Activated naive CD8-positive, alpha-beta T cell treated with anti-CD3 and anti-CD28 coated beads for 36 hours (primary cell): Measurements from ENCODE around the gene TAT. TPM values are rescaled to one million over a fixed set of nuclear protein-coding genes. Genes with fewer than 3 reads are reported as not detected.
A peak's percentile ranks its signal among the peaks of the same experiment; 100 is the strongest.
"Not testable (repeated sequence)": the region's sequence is repeated elsewhere in the genome, so short reads cannot be mapped to it uniquely, and the experiment has no call there.

Source experiments
- DNase-seq: peaks from one replicate; pipeline ENCODE4 v3.0.0; 2021
- H3K27ac Mint-ChIP-seq: one replicate; pipeline ENCODE4 v1.8.0; 2022; ENCODE audit warnings: mild to moderate bottlenecking, moderate library complexity, mixed read lengths
- H3K27me3 Mint-ChIP-seq: one replicate; pipeline ENCODE4 v1.8.0; 2022; ENCODE audit warnings: mild to moderate bottlenecking, mixed read lengths
- H3K36me3 Mint-ChIP-seq: one replicate; pipeline ENCODE4 v1.8.0; 2021; ENCODE audit warnings: mild to moderate bottlenecking, mixed read lengths
- H3K4me1 Mint-ChIP-seq: one replicate; pipeline ENCODE4 v1.8.0; 2021; ENCODE audit warnings: mixed read lengths
- H3K4me3 Mint-ChIP-seq: one replicate; pipeline ENCODE4 v1.8.0; 2022; ENCODE audit warnings: mild to moderate bottlenecking, moderate library complexity, mixed read lengths
- H3K9me3 Mint-ChIP-seq: one replicate; pipeline ENCODE4 v1.8.0; 2022; ENCODE audit warnings: mixed read lengths
- total RNA-seq, 2 experiments: library from RNA; stranded (reverse); gene quantifications; one replicate each; pipeline ENCODE4 v1.2.3, GENCODE V29; 2021

Gene TAT
- not detected for total RNA-seq

DNA sequence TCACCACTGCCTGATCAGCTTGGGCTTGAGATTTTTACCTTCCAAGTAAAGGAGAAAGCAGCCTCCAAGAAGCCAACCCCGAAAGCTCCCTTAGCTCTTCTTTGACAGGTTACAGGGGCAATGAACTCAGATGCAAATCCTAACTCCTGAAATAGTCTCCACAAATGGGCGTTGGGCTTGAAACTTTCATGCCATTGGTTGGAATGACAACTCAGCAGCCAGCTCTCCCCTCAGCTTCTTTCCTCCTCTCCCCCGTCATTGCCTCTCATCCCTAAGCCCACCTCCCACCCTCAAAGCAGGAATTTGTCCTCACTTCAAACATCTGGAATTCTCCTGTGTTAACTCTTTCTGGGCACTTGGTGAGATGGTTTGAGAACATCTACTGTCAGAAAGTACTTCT is at the start of gene TAT:
TAT (minus strand) TSS at position 122 of the 400 bp plus-strand sequence. CDS start 677 bp downstream, outside the sequence.
- Mint-ChIP-seq H3K4me1 (no peaks in the 10 kb centered on the region), H3K27me3 (peaks cover 17% of the 10 kb centered on the region), H3K4me3 (no peak within 1 kb of the TSS), H3K9me3 (no peaks in the 10 kb centered on the region), H3K36me3 (no peaks in the 10 kb centered on the region), H3K27ac (no peak within 1 kb of the TSS)
- no peak for DNase-seq

- H3K27ac Mint-ChIP-seq: no peak within 1 kb of the TSS
- H3K27me3 Mint-ChIP-seq: peaks cover 19% of the 10 kb centered on the region
- H3K9me3 Mint-ChIP-seq: no peaks in the 10 kb centered on the region
Measured at GRCh38 chr16:71626018-71626857, 49.3 kb upstream of the TAT start, which contains the start of gene MARVELD3. Gene MARVELD3, plus strand, starts transcription at chr16:71626184. Its CDS starts 46 bp downstream, at chr16:71626230.

GRCh38 chr16:71625113-71625850 is 48.4 kb upstream of the TAT start:
- DNase-seq: no peak
- no peaks in the 10 kb centered on the region for H3K9me3 Mint-ChIP-seq
- H3K27ac Mint-ChIP-seq: no peak overlapping the region
- no peaks in the 10 kb centered on the region for H3K36me3 Mint-ChIP-seq
- H3K4me1 Mint-ChIP-seq: peaks cover 7% of the 10 kb centered on the region
- peaks cover 26% of the 10 kb centered on the region for H3K27me3 Mint-ChIP-seq
- no peak overlapping the region for H3K4me3 Mint-ChIP-seq

More at GRCh38 chr16:71626018-71626857, 49.3 kb upstream of the TAT start, which contains the start of gene MARVELD3:
- Mint-ChIP-seq H3K4me1 (peaks cover 7% of the 10 kb centered on the region), H3K4me3 (no peak within 1 kb of the TSS), H3K36me3 (no peaks in the 10 kb centered on the region)
- DNase-seq: peak; percentile 30

GRCh38 chr16:71623597-71623996 is 46.7 kb upstream of the TAT start:
- Mint-ChIP-seq H3K27ac (no peak overlapping the region), H3K27me3 (peaks cover 27% of the 10 kb centered on the region), H3K9me3 (no peaks in the 10 kb centered on the region), H3K4me3 (no peak overlapping the region), H3K36me3 (no peaks in the 10 kb centered on the region), H3K4me1 (peaks cover 7% of the 10 kb centered on the region)
- no peak for DNase-seq

DNA sequence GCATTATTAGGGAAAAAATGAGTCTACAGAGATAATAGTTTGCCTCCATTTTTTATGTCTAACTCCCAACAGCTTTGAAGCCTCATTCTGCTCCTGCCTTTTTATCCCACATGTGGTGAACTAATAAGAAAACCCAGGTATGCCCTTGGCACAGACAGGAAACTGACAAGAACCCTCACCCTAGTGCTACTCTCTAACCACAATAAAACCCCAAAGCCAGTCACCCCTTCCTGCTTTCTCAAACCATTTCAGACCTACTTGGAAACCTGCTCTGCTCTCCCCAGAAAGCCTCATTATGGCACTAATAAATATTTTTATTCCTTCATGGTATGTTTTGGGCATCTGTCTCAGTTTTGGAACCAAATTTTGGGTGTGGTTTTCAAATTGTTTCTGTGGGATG is 45.2 kb upstream of the TAT start:
- H3K4me3 Mint-ChIP-seq: no peak overlapping the region
- no peak overlapping the region for H3K27ac Mint-ChIP-seq

DNA sequence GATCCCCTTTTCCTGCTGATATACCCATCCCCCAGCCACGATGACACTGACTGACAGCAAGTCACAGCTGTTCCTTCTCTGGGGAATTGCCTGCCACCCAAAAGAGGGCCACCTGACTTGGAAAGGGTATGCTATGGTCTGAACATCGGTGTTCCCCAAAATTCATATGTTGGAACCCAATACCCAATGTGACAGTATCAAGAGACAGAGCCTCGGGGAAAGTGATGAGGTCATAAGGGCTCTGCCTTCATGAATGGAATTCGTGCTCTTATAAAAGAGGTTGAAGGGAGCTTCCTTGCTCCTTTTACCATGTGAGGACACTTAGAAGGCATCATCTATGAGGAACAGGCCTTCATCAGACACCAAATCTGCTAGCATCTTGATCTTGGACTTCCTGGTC is 41.5 kb upstream of the TAT start:
- H3K27ac Mint-ChIP-seq: no peak overlapping the region
- peaks cover 7% of the 10 kb centered on the region for H3K4me1 Mint-ChIP-seq
- no peak overlapping the region for H3K4me3 Mint-ChIP-seq
- DNase-seq: no peak
- no peaks in the 10 kb centered on the region for H3K9me3 Mint-ChIP-seq
- peaks cover 28% of the 10 kb centered on the region for H3K27me3 Mint-ChIP-seq
- H3K36me3 Mint-ChIP-seq: no peaks in the 10 kb centered on the region

More for the DNA sequence above, 45.2 kb upstream of the TAT start:
- Mint-ChIP-seq H3K4me1 (peaks cover 7% of the 10 kb centered on the region), H3K36me3 (no peaks in the 10 kb centered on the region), H3K9me3 (no peaks in the 10 kb centered on the region), H3K27me3 (peaks cover 17% of the 10 kb centered on the region)
- no peak for DNase-seq

- DNase-seq, H3K27ac Mint-ChIP-seq, H3K4me1 Mint-ChIP-seq, H3K4me3 Mint-ChIP-seq, H3K9me3 Mint-ChIP-seq, H3K36me3 Mint-ChIP-seq: not testable (repeated sequence)
- H3K27me3 Mint-ChIP-seq: peaks cover 45% of the 10 kb centered on the region
Measured at GRCh38 chr16:71614956-71615355, 38.1 kb upstream of the TAT start.

- H3K36me3 Mint-ChIP-seq: no peaks in the 10 kb centered on the region
- no peaks in the 10 kb centered on the region for H3K9me3 Mint-ChIP-seq
- H3K4me1 Mint-ChIP-seq: peaks cover 12% of the 10 kb centered on the region
- peaks cover 43% of the 10 kb centered on the region for H3K27me3 Mint-ChIP-seq
- H3K4me3 Mint-ChIP-seq: no peak overlapping the region
- peak; percentile 82 for DNase-seq
- H3K27ac Mint-ChIP-seq: no peak overlapping the region
Measured at GRCh38 chr16:71610936-71611871, 34.3 kb upstream of the TAT start.

GRCh38 chr16:71610447-71610846 is 33.6 kb upstream of the TAT start:
- H3K36me3 Mint-ChIP-seq: no peaks in the 10 kb centered on the region
- H3K27me3 Mint-ChIP-seq: peaks cover 36% of the 10 kb centered on the region
- no peak overlapping the region for H3K27ac Mint-ChIP-seq
- H3K4me3 Mint-ChIP-seq: no peak overlapping the region
- peaks cover 12% of the 10 kb centered on the region for H3K4me1 Mint-ChIP-seq
- H3K9me3 Mint-ChIP-seq: no peaks in the 10 kb centered on the region
- DNase-seq: no peak

DNA sequence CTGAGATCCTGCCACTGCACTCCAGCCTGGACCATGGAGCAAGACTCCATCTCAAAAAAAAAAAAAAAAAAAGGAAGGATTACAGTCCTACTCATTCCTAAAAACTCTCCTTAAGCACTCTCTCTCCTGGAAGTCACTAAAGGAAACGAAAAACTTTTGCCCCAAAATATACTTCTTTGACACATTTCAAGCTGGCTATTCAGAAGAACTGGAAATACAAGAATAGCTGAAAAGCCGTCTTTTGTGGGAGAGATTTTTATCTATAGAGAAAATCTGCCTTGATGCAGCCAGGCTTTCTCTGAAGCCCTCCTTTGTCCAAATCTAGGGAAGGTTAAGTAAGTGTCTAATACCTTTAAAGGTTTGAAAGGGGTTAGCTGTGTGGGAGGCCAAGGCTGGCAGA is 32.2 kb upstream of the TAT start:
- no peak overlapping the region for H3K4me3 Mint-ChIP-seq
- H3K27ac Mint-ChIP-seq: no peak overlapping the region

GRCh38 chr16:71600822-71601221 is 23.9 kb upstream of the TAT start:
- H3K9me3 Mint-ChIP-seq: no peaks in the 10 kb centered on the region
- no peak overlapping the region for H3K4me3 Mint-ChIP-seq
- H3K27ac Mint-ChIP-seq: no peak overlapping the region
- peaks cover 5% of the 10 kb centered on the region for H3K27me3 Mint-ChIP-seq
- no peaks in the 10 kb centered on the region for H3K36me3 Mint-ChIP-seq
- H3K4me1 Mint-ChIP-seq: no peaks in the 10 kb centered on the region
- DNase-seq: no peak

More for the DNA sequence above, 32.2 kb upstream of the TAT start:
- Mint-ChIP-seq H3K9me3 (no peaks in the 10 kb centered on the region), H3K36me3 (no peaks in the 10 kb centered on the region), H3K27me3 (peaks cover 26% of the 10 kb centered on the region), H3K4me1 (peaks cover 12% of the 10 kb centered on the region)
- DNase-seq: no peak

DNA sequence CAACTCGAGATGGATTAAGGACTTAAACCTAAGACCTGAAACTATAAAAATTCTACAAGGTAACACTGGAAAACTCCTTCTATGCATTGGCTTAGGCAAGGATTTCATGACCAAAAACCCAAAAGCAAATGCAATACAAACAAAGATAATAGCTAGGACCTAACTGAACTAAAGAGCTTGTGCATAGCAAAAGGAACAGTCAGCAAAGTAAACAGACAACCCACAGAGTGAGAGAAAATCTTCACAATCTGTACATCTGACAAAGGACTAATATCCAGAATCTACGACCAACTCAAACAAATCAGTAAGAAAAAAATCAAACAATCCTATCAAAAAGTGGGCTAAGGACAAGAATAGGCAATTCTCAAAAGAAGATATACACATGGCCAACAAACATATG is 21.5 kb upstream of the TAT start:
- peaks cover 13% of the 10 kb centered on the region for H3K27me3 Mint-ChIP-seq
- not testable (repeated sequence) for H3K4me3 Mint-ChIP-seq, H3K4me1 Mint-ChIP-seq, H3K9me3 Mint-ChIP-seq, DNase-seq, H3K36me3 Mint-ChIP-seq, H3K27ac Mint-ChIP-seq

- DNase-seq, H3K36me3 Mint-ChIP-seq, H3K9me3 Mint-ChIP-seq, H3K4me1 Mint-ChIP-seq, H3K4me3 Mint-ChIP-seq, H3K27ac Mint-ChIP-seq: not testable (repeated sequence)
- H3K27me3 Mint-ChIP-seq: peaks cover 17% of the 10 kb centered on the region
Measured at GRCh38 chr16:71595340-71595826, 18.5 kb upstream of the TAT start.

GRCh38 chr16:71594000-71594646 is 17.2 kb upstream of the TAT start:
- Mint-ChIP-seq H3K27me3 (peaks cover 17% of the 10 kb centered on the region), H3K4me1 (no peaks in the 10 kb centered on the region), H3K27ac (no peak overlapping the region), H3K36me3 (no peaks in the 10 kb centered on the region), H3K4me3 (no peak overlapping the region), H3K9me3 (no peaks in the 10 kb centered on the region)
- DNase-seq: no peak
